Measurements from ENCODE around the gene CTNND2. TPM values are rescaled to one million over a fixed set of nuclear protein-coding genes. Genes with fewer than 3 reads are reported as not detected.

Gene CTNND2
- total RNA-seq, 1 experiment from 2014 or later, result 7.0 TPM

DNA sequence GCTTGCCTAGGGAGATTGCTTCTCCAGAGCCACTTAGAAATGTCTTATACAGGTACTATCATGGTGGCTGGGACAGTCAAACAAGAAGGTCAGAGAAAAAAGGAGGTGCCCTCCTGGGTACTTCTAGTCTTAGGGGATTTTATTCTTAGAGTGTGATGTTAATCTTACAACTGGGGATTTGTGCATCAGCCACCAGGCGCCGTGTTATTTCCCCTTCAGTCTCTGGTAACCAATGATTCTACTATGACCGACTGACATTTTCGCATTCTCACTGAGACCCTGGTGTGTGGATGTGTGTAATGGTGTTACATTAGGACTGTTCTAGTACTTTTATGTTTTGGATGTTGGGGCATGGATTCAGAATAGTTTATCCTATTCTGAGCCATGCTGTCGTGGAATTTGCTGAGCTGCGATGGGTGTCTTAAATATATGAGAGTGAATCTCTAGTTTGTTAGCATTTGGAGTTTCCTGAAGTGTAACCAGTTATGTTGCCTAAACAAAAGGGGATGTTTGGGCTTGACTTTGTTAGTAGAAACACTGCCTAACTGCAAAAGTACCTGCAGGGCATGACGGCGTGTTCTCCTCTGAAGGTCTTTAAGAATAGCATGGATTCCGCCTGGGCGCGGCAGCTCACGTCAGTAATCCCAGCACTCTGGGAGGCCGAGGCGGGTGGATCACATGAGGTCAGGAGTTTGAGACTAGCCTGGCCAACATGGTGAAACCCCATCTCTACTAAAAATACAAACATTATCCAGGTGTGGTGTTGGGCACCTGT lies 968.0 kb downstream of the CTNND2 start:
- no peak for DNase-seq
- H3K23me2 ChIP-seq (ENCODE audit: insufficient read length, low read depth, low read length, poor library complexity, severe bottlenecking), result no peaks in the 10 kb centered on the region
- no peak overlapping the region for H2BK20ac ChIP-seq (ENCODE audit: low read depth, low read length, poor library complexity, severe bottlenecking)
- no peaks in the 10 kb centered on the region for H3K36me3 Mint-ChIP-seq (ENCODE audit: insufficient read depth in 1 of 3, low read depth in 3 of 3)
- no peaks in the 10 kb centered on the region for H3K79me1 ChIP-seq (ENCODE audit: insufficient read depth, low read depth, low read length, poor library complexity, severe bottlenecking)
- H2AK5ac ChIP-seq (ENCODE audit: insufficient read length, low read length), result no peak overlapping the region
- H3K4me2 ChIP-seq (ENCODE audit: insufficient read depth, insufficient read length, low read length), result no peak overlapping the region
- peaks cover 11 to 12% of the 10 kb centered on the region in 2 experiments for H3K4me1 Mint-ChIP-seq
- no peaks in the 10 kb centered on the region; a peak in 1 of 5 replicates for H3K9me3 Mint-ChIP-seq
- WGBS (ENCODE audit: extremely low coverage, insufficient read length, low lambda C conversion rate), result no CpG with 5 or more reads among the region's 14 CpGs
- H3K27me3 Mint-ChIP-seq (ENCODE audit: low read depth), result peaks cover 6% of the 10 kb centered on the region
- H3K9ac ChIP-seq (ENCODE audit: extremely low read depth, insufficient read length, low read length), result no peak overlapping the region
- H3K27ac Mint-ChIP-seq, result no peak overlapping the region
- H3K27me3 ChIP-seq (ENCODE audit: insufficient read depth, low read length), result no peaks in the 10 kb centered on the region
- H2BK12ac ChIP-seq (ENCODE audit: insufficient read length, low read depth, low read length), result no peak overlapping the region
- no peak overlapping the region for H3K23ac ChIP-seq (ENCODE audit: insufficient read length, low read depth, low read length)
- H3K4ac ChIP-seq (ENCODE audit: low read depth, low read length), result no peak overlapping the region
- no peaks in the 10 kb centered on the region; the same call in 1 of the 2 replicates for H3K4me1 ChIP-seq (ENCODE audit: insufficient read depth, low read length)
- H4K20me1 ChIP-seq (ENCODE audit: control insufficient read depth, insufficient read depth, insufficient read length), result no peaks in the 10 kb centered on the region
- no peak overlapping the region for H4K5ac ChIP-seq (ENCODE audit: insufficient read length, low read depth, low read length)
- H4K91ac ChIP-seq (ENCODE audit: insufficient read length, low read depth, low read length), result no peak overlapping the region
- H3K56ac ChIP-seq (ENCODE audit: insufficient read length, low read depth, low read length), result no peak overlapping the region
- TF ChIP-seq, protein P1, sequence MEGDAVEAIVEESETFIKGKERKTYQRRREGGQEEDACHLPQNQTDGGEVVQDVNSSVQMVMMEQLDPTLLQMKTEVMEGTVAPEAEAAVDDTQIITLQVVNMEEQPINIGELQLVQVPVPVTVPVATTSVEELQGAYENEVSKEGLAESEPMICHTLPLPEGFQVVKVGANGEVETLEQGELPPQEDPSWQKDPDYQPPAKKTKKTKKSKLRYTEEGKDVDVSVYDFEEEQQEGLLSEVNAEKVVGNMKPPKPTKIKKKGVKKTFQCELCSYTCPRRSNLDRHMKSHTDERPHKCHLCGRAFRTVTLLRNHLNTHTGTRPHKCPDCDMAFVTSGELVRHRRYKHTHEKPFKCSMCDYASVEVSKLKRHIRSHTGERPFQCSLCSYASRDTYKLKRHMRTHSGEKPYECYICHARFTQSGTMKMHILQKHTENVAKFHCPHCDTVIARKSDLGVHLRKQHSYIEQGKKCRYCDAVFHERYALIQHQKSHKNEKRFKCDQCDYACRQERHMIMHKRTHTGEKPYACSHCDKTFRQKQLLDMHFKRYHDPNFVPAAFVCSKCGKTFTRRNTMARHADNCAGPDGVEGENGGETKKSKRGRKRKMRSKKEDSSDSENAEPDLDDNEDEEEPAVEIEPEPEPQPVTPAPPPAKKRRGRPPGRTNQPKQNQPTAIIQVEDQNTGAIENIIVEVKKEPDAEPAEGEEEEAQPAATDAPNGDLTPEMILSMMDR (conservative IDR thresholded peaks at IDR 0.05), result no peak
- no peak overlapping the region for H3K27ac ChIP-seq (ENCODE audit: insufficient read length, low read depth, low read length)
- H4K8ac ChIP-seq (replicated peaks; ENCODE audit: insufficient read length, low read depth, low read length), result no peak overlapping the region
- H3K18ac ChIP-seq (ENCODE audit: insufficient read length, low read depth, low read length), result no peak overlapping the region
- H2BK5ac ChIP-seq (ENCODE audit: insufficient read length, low read length), result no peak overlapping the region
- no peak overlapping the region for H2BK120ac ChIP-seq (ENCODE audit: low read depth, low read length, poor library complexity, severe bottlenecking)
- H3K4me3 Mint-ChIP-seq, result no peak overlapping the region
- no peak overlapping the region for H2BK15ac ChIP-seq (ENCODE audit: low read depth, low read length)
- no peaks in the 10 kb centered on the region for H3K9me3 ChIP-seq (ENCODE audit: control insufficient read depth, low read depth, low read length)
- no peak overlapping the region for H3T11ph ChIP-seq (ENCODE audit: low read length)
- H3K14ac ChIP-seq (ENCODE audit: insufficient read depth, low read length), result no peak overlapping the region
- no peaks in the 10 kb centered on the region for H3K79me2 ChIP-seq (ENCODE audit: insufficient read depth, low read length)
- H2AFZ ChIP-seq (ENCODE audit: low read length), result no peak overlapping the region
